HG03439 (cell line): ENCODE measurements around the gene PCBP4.

Experiments used
- ATAC-seq: cut with Tn5 transposase; IDR thresholded peaks from one replicate; pipeline ENCODE4 v1.9.1; 2021; ENCODE audit warnings: mild to moderate bottlenecking, moderate library complexity; ENCODE audit not compliant: unreplicated experiment

The PCBP4 gene

DNA sequence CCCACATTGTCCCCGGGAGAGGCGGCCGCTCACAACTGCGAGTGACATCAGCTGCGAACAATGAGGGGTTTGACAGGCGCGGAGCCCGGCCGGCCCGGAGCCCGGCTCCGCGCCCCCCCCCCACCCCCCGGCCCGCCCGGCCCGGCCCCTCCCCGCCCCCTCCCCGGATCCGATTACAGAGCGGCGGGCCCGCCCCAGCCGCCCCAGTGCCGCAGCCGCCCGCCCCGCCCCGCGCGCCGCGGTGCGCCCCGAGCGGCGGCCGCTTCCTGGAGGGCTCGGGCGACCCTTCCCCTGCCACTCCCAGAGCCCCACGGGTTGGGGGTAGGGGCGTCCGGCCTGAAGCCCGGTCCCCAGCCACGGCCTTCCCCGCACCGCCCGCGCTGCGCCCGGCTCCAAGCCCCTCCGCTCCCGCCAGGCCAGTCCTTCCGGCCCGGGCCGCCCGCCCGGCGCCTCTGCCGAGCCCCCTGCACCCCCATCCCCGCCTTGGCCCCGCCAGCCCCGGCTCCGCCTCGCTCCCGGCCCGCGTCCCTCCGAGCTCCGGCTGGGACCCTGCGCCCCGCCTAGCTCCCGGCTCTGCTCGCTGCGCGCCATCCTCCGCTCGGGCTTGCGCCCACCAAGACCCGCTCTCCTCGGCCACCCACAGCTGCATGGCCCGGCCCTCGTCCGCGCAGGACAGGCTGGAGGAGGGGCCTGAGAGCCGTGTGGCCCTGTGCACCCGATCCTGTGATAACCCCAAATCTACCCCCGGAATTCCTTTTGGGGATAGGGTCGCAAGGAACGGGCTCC is at the start of gene PCBP4:
Gene PCBP4 (minus strand): TSS at position 71 of the 786 bp plus-strand sequence. CDS start 6,214 bp downstream, outside the sequence.
- ATAC-seq = peak; percentile 49

DNA sequence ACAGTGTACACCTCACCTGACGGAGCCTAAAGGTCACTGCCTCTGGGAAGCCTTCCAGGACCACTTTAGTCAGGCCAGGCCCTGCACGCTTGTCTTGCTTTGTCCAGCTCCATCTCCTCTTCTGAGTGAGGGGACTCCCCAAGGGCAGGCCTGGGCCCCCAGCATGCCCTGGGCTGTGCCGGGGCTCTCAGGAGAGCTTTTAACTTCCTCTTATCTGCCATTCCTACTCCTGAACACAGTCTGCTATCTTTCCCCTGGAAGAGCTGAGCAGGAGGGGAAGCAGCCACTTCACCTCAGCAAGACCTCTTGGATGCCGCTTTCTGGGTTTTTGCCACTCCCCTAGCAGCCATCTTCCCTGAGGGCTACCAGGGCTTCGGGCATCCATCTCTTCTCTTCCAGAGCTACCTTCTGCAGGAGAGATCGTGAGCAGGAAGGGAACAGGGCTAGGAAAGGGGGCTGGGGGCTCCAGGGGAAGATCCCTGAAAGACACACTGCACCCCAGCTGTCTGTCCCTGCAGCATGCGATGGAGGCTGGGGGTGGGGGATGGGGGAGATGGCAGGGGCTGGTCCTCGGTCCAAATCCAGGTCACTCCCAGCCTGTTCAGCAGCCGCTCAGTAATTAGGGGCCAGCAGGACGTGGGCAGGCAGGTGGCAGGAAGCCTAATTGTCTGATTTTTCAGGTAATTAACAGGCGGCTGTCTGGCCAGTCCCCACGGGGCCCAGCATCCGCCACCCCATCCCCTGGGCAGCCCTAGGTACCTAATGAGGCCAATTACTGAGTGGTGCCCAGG is 48.4 kb upstream of the PCBP4 start:
- no peak for ATAC-seq

DNA sequence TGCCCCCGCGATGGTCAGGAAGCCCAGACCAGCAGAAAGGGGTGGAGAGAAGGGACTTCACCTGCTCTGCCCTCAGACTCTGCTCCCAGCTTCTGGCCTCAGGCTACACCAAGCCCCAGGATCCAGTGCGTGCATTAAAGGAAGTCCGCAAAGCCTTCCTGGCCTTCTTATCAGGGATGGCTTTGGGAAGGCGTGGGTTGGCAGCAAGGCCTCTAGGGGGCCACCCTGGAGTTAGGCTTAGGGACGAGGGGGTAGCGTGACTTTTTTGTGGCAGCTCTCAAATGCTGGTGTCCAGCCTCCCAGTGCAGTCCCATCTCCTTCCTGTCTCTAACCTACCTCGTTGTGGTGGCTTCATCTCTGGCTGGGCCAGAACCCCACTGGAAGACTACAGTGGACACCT is 47.4 kb upstream of the PCBP4 start:
- no peak for ATAC-seq

DNA sequence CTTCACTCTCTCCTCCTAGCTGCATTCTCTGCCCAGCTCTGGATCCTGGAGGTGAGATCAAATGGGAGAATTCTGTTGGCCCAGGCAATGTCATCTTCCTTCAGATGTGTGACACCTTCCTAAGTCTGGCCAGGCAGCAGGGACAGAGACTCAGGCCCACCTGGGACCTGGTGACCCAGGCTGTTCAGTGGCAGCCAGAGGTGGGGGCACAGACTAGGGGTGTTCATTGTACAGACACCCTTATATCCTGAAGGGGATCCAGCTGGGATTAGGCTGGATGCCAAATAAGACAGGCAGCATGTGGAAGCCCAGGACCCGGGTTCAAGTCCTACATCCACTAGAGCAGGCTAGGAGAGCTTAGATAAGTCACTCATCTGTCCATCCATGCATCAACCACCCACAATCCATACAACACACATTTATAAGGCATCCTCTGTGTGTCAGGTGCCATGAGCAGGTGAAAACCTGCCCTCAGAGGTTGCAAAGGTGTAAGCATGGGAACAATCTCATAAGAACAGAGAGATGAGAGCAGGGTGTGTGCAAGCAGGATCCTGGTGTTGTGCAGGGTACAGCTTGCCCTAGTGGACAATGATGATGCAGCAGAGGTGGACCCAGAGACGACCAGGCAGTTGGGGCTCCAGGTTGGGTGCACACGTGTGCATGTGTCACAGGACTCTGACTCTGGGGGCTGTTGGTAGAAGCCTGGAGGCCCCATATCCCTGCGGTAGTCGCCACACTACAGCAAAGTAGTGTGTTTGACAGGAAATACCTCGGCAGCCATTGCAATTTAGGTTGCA is 46.7 kb upstream of the PCBP4 start:
- ATAC-seq = no peak

DNA sequence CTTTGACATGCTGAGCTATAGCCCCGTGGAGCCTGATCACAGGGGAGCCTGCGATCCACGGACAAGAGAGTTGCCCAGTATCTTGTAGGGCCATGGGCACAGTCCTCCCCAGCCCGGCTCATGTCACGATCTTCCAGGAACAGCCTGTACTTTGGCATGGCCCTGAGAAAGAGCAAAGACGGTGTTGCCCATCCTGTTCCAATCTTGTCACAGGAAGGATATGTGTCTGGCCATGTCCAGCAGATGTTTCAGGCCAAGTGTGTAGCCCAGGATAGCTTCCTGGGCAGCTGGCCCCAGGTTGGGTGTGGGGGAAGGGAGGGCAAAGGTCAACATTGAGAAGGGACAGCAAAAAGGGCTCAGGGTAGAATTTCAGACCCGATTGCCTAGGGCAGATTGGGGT is 45.4 kb upstream of the PCBP4 start:
- no peak for ATAC-seq

DNA sequence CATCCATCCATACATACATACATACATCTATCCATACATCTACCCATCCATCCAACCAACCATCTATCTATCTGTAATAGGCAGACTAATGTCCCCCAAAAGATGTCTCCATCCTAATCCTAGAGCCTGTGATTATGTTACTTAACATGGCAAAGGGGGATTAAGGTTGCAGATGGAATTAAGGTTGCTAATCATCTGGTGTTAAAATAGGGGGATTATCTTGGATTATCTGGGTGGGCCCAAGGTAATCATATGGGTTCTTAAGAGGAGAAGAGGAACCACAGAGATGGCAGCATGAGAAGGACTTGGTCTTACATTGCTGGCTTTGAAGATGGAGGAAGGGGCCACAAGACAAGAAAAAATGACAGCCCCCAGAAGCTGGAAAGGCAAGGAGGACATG is 43.2 kb upstream of the PCBP4 start:
- no peak for ATAC-seq

DNA sequence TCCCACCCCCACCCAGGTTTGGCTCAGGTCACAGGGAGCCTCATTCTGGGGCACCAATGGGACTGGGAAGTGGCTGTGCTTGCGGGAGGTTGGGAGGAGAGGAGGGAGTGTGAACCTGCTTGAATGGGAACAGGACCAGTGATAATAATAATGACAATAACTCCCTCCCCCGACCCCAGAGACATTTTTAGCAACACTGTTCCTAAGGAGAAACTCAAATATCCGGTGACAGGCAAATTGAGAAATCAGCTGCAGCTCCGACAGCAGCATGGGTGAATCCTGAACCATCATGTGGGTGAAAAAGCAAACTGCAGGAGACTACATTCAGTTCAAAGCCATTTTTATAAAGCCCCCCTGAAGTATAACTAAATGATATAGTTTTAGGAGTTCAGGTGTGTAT is 40.0 kb upstream of the PCBP4 start:
- ATAC-seq = no peak

DNA sequence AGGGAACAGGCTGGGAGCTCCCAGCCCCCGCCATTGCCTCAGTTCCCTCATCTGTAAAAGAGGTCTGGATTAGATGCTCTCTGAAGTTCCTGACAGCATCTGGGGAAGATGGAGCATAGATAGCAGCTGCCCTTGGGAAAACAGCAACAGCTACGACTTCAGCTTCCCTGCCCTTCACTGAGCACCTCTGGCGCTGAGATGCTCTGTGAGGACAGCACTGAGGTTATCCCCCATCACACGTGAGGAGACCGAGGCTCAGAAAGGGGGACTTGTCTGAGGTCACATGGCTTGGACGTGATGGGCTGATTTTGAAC is 39.5 kb upstream of the PCBP4 start:
- ATAC-seq = no peak

DNA sequence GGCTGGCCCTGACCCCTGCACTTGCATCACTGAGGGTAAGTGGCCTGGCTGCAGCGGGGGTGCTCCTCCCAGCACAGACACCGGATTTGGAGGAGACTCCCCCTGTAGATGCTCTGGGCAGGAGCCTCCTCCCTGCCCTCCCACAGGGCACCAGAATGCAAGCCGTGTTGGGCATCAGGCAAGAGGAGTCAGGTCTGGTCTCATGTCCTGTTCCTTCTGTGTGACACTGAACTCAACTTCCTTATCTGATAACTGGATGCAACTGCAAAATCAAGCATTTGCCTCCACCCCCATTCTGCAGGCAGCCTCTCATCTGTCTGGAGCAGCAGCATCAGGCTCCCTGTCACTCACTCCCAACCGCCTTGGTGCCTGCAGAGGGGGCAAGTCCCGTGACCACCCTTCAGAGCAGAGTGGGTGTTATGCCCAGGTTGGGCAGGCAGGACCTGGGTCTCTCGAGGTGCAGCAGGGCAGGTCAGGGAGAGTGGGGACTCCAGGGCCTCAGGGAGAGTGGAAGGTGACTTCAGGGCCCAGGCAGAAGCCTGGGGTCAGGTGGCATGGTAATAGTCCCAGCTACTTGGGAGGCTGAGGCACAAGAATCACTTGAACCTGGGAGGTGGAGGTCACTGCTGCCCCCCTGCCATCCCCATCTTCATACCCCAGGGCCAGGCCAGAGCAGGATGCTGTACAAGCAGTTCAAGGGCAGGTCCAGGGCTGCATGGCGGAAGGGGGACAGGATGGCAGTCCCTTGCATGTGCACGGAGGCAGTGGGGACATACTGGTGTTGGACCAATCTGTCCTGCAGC is 39.0 kb upstream of the PCBP4 start:
- ATAC-seq = no peak

DNA sequence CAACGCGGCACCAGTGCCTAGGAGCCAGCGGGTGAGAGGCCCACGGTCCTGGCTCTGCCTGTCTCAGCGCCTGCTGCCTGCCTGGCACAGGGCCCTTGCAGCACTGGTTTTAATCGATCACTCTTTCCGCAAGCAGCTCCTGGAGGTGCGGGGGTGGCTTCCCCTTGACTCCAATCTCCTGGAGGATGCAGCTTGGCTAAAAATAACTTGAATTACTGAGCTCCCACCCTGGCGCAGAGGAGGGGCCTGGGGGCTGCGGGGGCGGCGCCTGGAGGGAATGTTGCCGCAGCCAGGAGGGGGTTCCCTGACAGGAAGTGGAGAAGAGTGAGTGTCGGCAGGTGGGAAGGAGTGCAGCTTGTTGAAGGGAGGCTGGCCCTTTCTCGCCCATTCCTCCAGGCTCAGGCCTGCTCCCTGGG is 38.3 kb upstream of the PCBP4 start:
- ATAC-seq = no peak

DNA sequence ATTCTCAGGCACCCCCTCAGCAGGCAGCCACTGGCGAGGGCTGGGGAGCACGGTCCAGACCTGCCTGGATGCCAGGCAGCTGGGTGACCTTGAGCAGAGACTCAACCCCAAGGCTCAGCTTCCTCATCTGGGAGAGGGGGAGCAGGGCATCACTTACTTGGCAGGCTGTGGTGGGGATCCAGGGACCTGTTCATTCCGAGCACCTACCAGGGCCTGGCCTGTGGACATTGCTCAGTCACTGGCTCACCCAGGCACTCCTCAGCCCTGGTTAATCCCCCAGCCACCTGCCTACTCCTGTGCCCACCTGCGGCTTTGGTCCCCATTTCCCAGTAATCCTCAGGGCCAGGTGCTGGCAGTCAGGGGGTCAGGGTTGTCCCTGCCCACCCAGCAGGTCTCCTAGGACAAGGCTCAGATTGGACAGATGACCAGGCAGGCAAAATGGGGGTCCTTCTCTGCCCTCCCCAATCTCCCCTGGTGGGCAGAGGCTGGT is 37.7 kb upstream of the PCBP4 start:
- no peak for ATAC-seq

DNA sequence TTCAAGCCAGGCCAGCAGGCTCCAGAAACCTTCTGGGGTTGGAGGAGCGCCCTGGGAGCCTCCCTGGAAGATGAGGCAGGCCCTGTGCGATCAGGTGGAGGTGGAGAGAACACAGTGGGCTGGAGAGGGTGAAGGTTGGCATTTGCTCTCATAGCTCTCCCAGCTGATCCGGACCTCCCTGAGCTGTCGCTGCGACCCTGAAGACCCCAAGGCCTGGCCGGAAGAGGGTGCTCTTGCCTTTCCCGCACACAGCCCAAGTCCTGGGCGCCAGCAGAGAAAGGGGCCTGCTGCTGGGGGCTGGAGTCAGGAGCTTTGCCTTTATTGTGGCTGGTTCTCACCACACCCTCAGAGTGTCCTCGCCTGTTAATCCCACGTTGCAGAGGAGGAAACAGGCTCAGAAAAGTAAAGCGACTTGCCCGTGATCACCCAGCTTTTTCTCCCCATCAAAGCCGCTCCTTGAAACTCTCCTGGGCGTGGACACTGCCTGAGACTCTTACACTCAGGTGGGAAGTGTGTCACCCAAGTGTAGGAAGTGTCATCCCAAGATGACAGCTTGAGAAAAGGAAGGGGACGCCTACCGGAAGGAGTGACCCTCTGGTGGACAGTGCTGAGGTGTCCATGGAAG is 37.0 kb upstream of the PCBP4 start:
- no peak for ATAC-seq

DNA sequence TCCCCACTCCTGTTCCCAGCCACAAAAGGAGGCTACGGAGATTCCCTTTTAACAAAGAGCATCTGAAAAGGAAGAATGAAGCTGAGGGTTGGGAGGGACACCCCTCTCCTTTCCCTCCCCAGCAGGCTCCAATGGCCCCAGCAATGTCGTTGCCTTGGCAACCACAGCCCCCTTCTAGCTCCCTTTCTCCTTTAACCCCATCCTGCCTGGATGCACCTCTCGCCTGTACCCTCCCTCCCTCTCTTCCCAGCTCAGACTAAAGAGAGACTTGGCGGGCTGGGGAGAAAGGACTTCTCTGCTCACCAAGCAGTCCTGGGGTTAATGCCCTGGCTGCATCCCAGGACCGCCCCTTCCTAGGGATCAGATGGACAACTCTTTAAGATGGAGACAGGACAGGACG is 35.5 kb upstream of the PCBP4 start:
- ATAC-seq = no peak

DNA sequence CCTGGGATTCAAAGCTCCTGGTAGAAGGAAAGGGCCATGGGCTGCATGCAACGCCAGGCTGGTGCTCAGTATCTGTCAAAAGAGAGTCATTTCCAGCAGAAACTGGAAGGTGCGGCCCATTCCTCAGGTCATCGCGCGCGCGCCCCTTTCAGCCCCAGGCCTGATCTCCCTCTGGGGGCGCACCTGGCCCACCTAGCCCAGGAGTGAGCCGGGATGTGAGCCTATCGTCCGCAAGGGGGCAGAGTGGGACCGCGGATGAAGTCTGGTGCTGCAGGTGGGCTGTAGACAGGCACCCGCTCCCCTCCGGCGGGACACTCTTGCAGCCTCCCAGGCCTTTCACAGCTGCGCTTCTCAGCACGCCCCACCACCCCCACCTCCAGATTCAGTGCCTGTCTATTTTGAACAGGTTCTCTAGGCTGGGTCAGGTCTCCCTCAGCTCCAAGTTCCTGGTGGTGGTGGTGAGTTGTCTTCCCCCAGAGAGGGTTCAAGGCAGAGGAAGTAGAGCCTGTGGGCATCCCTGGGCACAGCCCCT is 34.3 kb upstream of the PCBP4 start:
- peak; percentile 70 for ATAC-seq

DNA sequence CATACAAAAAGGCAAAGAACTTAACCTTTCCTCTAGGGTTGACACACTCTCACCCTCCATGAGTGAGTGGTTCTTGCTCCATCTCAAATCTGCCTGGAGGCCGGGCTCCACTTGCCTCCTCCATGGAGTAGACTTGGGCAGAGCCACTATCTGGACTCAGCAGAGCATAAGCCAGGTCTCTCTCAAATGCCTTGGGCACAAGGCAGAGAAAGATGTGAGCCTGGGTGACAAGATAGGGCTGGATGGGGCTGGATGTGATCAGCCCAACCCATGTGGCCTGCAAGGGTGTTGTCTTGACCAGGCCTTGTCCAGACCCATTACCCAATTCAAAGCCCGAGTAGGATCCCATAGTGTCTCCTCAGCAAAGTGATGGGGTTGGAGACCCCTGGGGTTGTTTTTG is 32.6 kb upstream of the PCBP4 start:
- ATAC-seq = no peak

DNA sequence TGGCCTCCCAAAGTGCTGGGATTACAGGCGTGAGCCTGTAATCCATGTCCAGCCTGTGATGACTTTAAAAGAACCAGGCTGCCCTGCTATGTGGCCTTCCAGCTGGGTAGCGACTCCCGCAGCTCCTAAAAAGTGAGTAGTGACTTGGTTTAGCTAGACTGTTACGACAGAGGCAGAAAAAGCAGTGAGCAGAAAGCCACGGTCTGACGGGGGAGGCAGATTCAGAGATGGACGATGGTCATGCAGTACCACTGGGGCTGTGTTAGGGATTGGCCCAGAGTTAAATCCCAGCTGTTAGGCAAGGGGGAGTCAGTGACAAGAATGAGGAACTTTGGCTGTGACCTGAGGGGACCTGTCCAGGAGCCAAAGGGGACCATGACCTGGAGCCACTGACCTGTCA is 31.5 kb upstream of the PCBP4 start:
- no peak for ATAC-seq

DNA sequence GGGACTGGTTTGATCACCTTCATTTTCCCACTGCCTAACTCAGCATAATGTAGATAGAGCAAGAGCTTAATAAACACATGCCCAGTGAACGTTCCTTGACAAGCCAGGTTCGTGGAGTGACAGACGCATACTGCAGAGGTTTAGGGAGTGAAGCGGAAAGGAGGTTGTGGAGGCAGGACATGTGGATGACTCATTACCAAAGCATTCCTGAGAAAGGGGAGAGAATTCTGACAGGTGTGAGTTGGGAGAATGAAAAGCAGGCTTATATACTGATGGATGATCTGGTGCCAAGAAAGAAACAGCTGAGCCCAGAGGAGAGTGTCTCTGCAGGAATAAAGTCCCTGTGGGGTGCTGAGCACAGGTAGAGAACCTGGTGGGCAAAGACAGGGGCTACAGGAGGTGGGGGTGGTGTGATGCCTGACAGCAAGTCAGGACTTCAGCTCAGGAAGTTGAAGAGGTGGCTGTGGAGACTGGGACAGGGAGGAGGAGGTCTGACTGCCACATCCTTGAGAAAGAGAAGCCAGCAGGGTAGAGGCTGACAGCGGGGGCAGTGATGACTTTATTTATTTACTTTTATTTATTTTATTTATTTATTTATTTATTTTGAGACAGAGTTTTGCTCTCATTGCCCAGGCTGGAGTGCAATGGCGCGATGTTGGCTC is 30.8 kb upstream of the PCBP4 start:
- ATAC-seq = no peak

DNA sequence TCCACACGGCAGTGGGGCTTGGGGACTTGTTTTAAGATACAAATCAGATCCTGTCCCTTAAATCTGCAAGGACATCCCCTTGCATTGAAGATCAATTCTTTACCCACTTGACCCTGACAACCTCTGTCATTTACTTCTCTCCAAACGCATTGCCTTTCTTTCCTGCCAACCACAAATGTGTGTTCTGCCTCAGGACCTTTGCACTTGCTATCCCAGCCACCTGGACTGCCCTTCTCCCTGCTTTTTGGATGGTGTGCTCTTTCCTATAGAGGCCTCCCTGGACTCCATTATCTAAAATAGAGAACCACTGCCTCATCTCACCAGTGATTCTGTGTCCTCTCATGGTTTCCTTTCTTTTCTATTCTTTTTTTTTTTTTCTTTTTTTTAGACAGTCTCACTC is 29.9 kb upstream of the PCBP4 start:
- ATAC-seq = no peak

DNA sequence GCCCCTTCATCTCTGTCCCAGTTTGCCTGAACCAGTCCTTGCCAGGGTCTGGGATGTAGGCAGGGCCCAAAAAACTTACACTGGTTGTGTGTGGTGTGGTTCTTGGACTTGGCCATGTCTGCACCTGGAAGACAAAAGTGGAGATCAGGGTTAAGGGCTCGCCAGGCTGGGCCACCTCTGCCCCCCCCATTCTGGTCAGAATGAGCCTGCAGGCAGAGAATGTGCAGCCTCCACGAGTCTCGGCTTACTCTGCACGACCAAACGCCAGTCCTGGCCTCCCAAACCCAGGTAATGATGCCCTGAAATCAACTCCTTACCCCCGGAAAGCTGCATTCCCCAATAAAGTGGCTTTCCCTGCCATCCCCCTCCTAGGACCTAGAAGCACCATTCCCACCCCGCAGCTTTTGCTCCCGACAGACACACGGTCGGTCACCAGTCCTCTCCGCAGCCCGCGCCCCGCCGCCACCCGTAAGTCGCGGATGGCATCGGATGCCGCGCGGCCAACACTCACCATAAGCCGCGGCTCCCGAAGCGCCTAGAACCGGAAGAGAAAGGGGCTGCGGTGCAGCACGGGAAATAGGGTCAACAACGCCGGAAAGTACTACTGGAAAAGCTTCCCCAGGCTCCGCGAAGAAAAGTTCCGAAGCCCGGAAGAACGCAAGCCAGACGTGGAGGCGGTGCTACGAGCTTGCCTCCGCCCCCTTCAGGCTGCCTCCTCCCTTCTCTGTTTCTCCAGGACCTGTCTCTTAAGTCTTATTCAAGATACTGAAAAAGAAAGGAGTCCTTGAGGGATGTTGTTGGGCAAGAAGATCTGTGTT is 28.3 kb upstream of the PCBP4 start, which contains the start of gene RPL29:
Gene RPL29 (minus strand): TSS at position 550 of the 818 bp plus-strand sequence. CDS start 434 bp downstream, at position 116.
- ATAC-seq = peak; percentile 85
